A549 (cell line): ENCODE measurements around the gene NFKBIZ.

Experiments
- HDAC2 ChIP-seq: fragments of 200-600 bp; sonication (generic); IDR thresholded peaks from 2 replicates; pipeline ENCODE4 v1.6.1; 2016
- SMC3 ChIP-seq: fragments of >200 bp; sonication (Bioruptor Twin); formaldehyde crosslinking; IDR thresholded peaks from 3 replicates; pipeline ENCODE4 v1.6.1; 2018; ENCODE audit warnings: inconsistent platforms

- TF ChIP-seq HDAC2, result no peak
- TF ChIP-seq SMC3, result no peak
These were observed 45.4 kb upstream of the NFKBIZ start for GRCh38 chr3:101803939-101804338.
